ENCODE data around the gene DNAJB12. TPM values are rescaled to one million over a fixed set of nuclear protein-coding genes. Genes with fewer than 3 reads are reported as not detected.
"Not testable (repeated sequence)": the region's sequence is repeated elsewhere in the genome, so short reads cannot be mapped to it uniquely, and the experiment has no call there.

DNAJB12 gene
- total RNA-seq, 1 experiment from 2014 or later = 68.1 TPM

- H3K4me1 Mint-ChIP-seq (ENCODE audit: insufficient read depth, unreplicated experiment) = peaks cover 7% of the 10 kb centered on the region
- no peaks in the 10 kb centered on the region for H3K27me3 Mint-ChIP-seq (ENCODE audit: insufficient read depth, unreplicated experiment)
- ChIA-PET CTCF (interaction anchor here (0.6 kb wide), 1 partner anchor 487 kb away, joined by 7 read pairs; no protein-coding TSS in a partner anchor), POLR2A (no interaction called here)
- no peak overlapping the region for H3K4me3 Mint-ChIP-seq (ENCODE audit: unreplicated experiment)
- intact Hi-C loops (cut with micrococcal nuclease) = no loop called here
- peaks cover 6% of the 10 kb centered on the region for H3K36me3 Mint-ChIP-seq (ENCODE audit: insufficient read depth, unreplicated experiment)
- H3K9me3 Mint-ChIP-seq (ENCODE audit: unreplicated experiment) = no peaks in the 10 kb centered on the region
- no TSS peak for BruUV-seq (replicated peaks)
- TF ChIP-seq, protein P1, sequence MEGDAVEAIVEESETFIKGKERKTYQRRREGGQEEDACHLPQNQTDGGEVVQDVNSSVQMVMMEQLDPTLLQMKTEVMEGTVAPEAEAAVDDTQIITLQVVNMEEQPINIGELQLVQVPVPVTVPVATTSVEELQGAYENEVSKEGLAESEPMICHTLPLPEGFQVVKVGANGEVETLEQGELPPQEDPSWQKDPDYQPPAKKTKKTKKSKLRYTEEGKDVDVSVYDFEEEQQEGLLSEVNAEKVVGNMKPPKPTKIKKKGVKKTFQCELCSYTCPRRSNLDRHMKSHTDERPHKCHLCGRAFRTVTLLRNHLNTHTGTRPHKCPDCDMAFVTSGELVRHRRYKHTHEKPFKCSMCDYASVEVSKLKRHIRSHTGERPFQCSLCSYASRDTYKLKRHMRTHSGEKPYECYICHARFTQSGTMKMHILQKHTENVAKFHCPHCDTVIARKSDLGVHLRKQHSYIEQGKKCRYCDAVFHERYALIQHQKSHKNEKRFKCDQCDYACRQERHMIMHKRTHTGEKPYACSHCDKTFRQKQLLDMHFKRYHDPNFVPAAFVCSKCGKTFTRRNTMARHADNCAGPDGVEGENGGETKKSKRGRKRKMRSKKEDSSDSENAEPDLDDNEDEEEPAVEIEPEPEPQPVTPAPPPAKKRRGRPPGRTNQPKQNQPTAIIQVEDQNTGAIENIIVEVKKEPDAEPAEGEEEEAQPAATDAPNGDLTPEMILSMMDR (IDR thresholded peaks at IDR 0.05; ENCODE audit: unreplicated experiment) = no peak
- no peak overlapping the region for H3K27ac Mint-ChIP-seq (ENCODE audit: low read depth, unreplicated experiment)
- DNase-seq (ENCODE audit: unreplicated experiment) = no peak
Observed at GRCh38 chr10:72385724-72386123, 31.0 kb upstream of the DNAJB12 start.

DNA sequence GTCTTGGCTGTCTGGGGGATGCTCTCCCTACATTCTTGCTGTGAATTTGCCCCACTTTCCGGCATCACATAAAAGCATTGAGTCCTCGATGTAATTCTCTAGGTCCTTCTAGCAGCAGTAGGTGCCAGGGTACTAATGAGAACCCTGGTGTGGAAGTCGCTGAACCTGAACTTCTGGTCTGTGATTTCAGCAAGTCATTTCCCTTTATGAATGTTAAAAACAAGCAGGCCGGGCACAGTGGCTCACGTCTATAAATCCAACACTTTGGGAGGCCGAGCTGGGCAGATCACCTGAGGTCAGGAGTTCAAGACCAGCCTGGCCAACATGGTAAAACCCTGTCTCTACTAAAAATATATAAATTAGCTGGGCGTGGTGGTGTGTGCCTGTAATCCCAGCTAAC is 30.3 kb upstream of the DNAJB12 start:
- ChIA-PET CTCF (interaction anchor here (0.6 kb wide), 1 partner anchor 21 kb away, joined by 3 read pairs; no protein-coding TSS in a partner anchor), POLR2A (interaction anchor here (0.7 kb wide), 1 partner anchor 201 kb away, joined by 3 read pairs; no protein-coding TSS in a partner anchor)
- BruUV-seq (replicated peaks); DNase-seq (ENCODE audit: unreplicated experiment); H3K4me1 Mint-ChIP-seq (ENCODE audit: insufficient read depth, unreplicated experiment); H3K27me3 Mint-ChIP-seq (ENCODE audit: insufficient read depth, unreplicated experiment); H3K27ac Mint-ChIP-seq (ENCODE audit: low read depth, unreplicated experiment); intact Hi-C loops (cut with micrococcal nuclease); H3K36me3 Mint-ChIP-seq (ENCODE audit: insufficient read depth, unreplicated experiment); H3K9me3 Mint-ChIP-seq (ENCODE audit: unreplicated experiment); H3K4me3 Mint-ChIP-seq (ENCODE audit: unreplicated experiment): not testable (repeated sequence)

DNA sequence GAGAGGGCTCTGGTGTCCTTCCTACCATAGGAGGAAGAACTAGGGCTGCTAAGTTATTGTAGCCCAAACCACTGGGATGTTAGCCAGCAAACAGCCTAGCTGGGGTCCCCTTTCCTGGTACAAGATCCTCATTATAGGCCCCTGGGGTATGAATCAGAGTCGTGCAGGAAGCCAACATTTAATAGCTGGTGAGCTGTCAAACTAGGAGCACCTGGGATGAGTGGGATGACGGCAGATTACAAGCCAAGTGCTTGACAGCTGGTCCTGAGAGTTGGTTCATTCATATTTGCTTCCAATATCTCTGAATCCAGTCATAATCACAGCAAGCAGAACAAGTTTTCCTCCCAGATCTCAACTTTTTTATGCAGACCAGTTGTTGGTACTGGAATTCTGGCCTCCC is 25.1 kb upstream of the DNAJB12 start:
- no peak for DNase-seq (ENCODE audit: unreplicated experiment)
- no TSS peak for BruUV-seq (replicated peaks)
- H3K4me1 Mint-ChIP-seq (ENCODE audit: insufficient read depth, unreplicated experiment) = no peaks in the 10 kb centered on the region
- ChIA-PET CTCF (interaction anchor here (0.9 to 1.3 kb wide), 2 partner anchors 20 to 453 kb away, joined by 4 read pairs; no protein-coding TSS in a partner anchor), POLR2A (no interaction called here)
- no peaks in the 10 kb centered on the region for H3K27me3 Mint-ChIP-seq (ENCODE audit: insufficient read depth, unreplicated experiment)
- H3K27ac Mint-ChIP-seq (ENCODE audit: low read depth, unreplicated experiment) = no peak overlapping the region
- TF ChIP-seq, protein P1 (IDR thresholded peaks at IDR 0.05; ENCODE audit: unreplicated experiment) = no peak
- no peak overlapping the region for H3K4me3 Mint-ChIP-seq (ENCODE audit: unreplicated experiment)
- peaks cover 5% of the 10 kb centered on the region for H3K36me3 Mint-ChIP-seq (ENCODE audit: insufficient read depth, unreplicated experiment)
- no peaks in the 10 kb centered on the region for H3K9me3 Mint-ChIP-seq (ENCODE audit: unreplicated experiment)
- intact Hi-C loops (cut with micrococcal nuclease) = loop anchor here (5.0 kb wide), 1 partner anchor 453 kb away; no protein-coding TSS in a partner anchor

DNA sequence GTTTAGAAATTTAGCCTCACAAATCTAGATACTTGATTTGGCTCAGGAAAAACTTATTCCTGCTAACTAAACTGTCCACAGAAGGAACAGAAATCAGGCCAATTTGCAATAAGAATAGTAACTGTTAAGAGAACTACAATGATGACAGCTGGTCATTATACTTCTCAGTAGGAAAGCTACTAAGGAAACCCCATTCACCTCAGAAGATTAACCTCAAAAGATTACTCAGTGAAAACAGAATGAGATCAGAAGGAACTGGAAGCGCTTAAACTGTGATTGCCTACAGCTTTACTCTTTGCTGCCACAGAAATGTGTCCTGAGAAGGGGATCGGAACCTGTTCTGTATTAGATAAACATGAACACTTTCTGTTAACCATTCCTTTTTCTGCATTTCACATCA is 24.3 kb upstream of the DNAJB12 start:
- no peak for DNase-seq (ENCODE audit: unreplicated experiment)
- Mint-ChIP-seq H3K9me3 (ENCODE audit: unreplicated experiment) (no peaks in the 10 kb centered on the region), H3K36me3 (ENCODE audit: insufficient read depth, unreplicated experiment) (peaks cover 5% of the 10 kb centered on the region), H3K4me3 (ENCODE audit: unreplicated experiment) (no peak overlapping the region), H3K4me1 (ENCODE audit: insufficient read depth, unreplicated experiment) (no peaks in the 10 kb centered on the region), H3K27ac (ENCODE audit: low read depth, unreplicated experiment) (no peak overlapping the region), H3K27me3 (ENCODE audit: insufficient read depth, unreplicated experiment) (no peaks in the 10 kb centered on the region)
- TF ChIP-seq, protein P1 (IDR thresholded peaks at IDR 0.05; ENCODE audit: unreplicated experiment) = no peak
- CTCF ChIA-PET = interaction anchor here (0.9 kb wide), 1 partner anchor 20 kb away, joined by 4 read pairs; no protein-coding TSS in a partner anchor
- BruUV-seq (replicated peaks) = no TSS peak
- intact Hi-C loops (cut with micrococcal nuclease) = loop anchor here (5.0 kb wide), 1 partner anchor 453 kb away; no protein-coding TSS in a partner anchor
- POLR2A ChIA-PET = no interaction called here

- CTCF ChIA-PET = no interaction called here
Observed at GRCh38 chr10:72375585-72375984, 20.9 kb upstream of the DNAJB12 start.

More at GRCh38 chr10:72375585-72375984, 20.9 kb upstream of the DNAJB12 start:
- Mint-ChIP-seq H3K4me3 (ENCODE audit: unreplicated experiment) (no peak overlapping the region), H3K27me3 (ENCODE audit: insufficient read depth, unreplicated experiment) (no peaks in the 10 kb centered on the region), H3K36me3 (ENCODE audit: insufficient read depth, unreplicated experiment) (peaks cover 5% of the 10 kb centered on the region), H3K4me1 (ENCODE audit: insufficient read depth, unreplicated experiment) (no peaks in the 10 kb centered on the region), H3K27ac (ENCODE audit: low read depth, unreplicated experiment) (no peak overlapping the region), H3K9me3 (ENCODE audit: unreplicated experiment) (no peaks in the 10 kb centered on the region)
- TF ChIP-seq, protein P1 (IDR thresholded peaks at IDR 0.05; ENCODE audit: unreplicated experiment) = no peak
- no peak for DNase-seq (ENCODE audit: unreplicated experiment)
- intact Hi-C loops (cut with micrococcal nuclease) = loop anchor here (5.0 kb wide), 1 partner anchor 457 kb away; no protein-coding TSS in a partner anchor
- POLR2A ChIA-PET = no interaction called here
- BruUV-seq (replicated peaks) = no TSS peak

Data from MCF 10A (cell line).